Esophagus muscularis mucosa (tissue), 4 donors: Measurements from ENCODE around the gene CST6. TPM values are rescaled to one million over a fixed set of nuclear protein-coding genes. Genes with fewer than 3 reads are reported as not detected.

Experiments used
- DNase-seq: peaks from one replicate; pipeline ENCODE4 v3.0.0-alpha.2; 2017; ENCODE audit errors: extremely low spot score
- H3K27ac ChIP-seq, 4 donors: fragments of 200-600 bp; sonication (generic); replicated peaks in 1 of 4; 1 replicate in 3 of 4; 2 replicates in 1 of 4; pipeline ENCODE4 v1.5.1; 2016 to 2019; ENCODE audit warnings: mild to moderate bottlenecking in 1 of 4
- H3K27me3 ChIP-seq, 4 donors: fragments of 200-600 bp; sonication (generic); one replicate each; pipeline versions ENCODE4 v1.5.1 to v1.6.0; 2016 to 2019
- H3K36me3 ChIP-seq, 4 donors: fragments of 200-600 bp; sonication (generic); one replicate each; pipeline ENCODE4 v1.5.1; 2016 to 2019
- H3K4me1 ChIP-seq, 4 donors: fragments of 200-600 bp; sonication (generic); one replicate each; pipeline ENCODE4 v1.5.1; 2016 to 2019
- H3K4me3 ChIP-seq, 4 donors: fragments of 200-600 bp; sonication (generic); 1 replicate in 2 of 4; 2 replicates in 2 of 4; pipeline ENCODE4 v1.5.1; 2016 to 2019; ENCODE audit warnings: mild to moderate bottlenecking in 4 of 4, moderate library complexity in 1 of 4
- H3K9me3 ChIP-seq, 4 donors: fragments of 200-600 bp; sonication (generic); 1 replicate in 3 of 4; 2 replicates in 1 of 4; pipeline ENCODE4 v1.5.1; 2016 to 2019
- CTCF ChIP-seq, 3 experiments: fragments of 200-600 bp in 2 of 3; fragments of 450-650 bp in 1 of 3; sonication (generic) in 2 of 3; IDR thresholded peaks; one replicate each; pipeline ENCODE4 v1.5.1; 2017 to 2019; ENCODE audit warnings: antibody characterized with exemption in 3 of 3, mild to moderate bottlenecking in 2 of 3, moderate library complexity in 1 of 3
- EP300 ChIP-seq: sonication (generic); formaldehyde crosslinking; IDR thresholded peaks from one replicate; pipeline ENCODE4 v1.6.1; 2017; ENCODE audit warnings: antibody characterized with exemption
- POLR2A ChIP-seq: fragments of 450-650 bp; IDR thresholded peaks from one replicate; pipeline ENCODE4 v1.6.1; 2017; ENCODE audit warnings: antibody characterized with exemption, moderate library complexity, mild to moderate bottlenecking, low read depth
- POLR2AphosphoS5 ChIP-seq, 2 donors: sonication (generic); formaldehyde crosslinking; IDR thresholded peaks; one replicate each; pipeline ENCODE4 v1.6.1; 2017; ENCODE audit warnings: antibody characterized with exemption in 2 of 2
- whole genome bisulfite sequencing: methylation state at CpG from one replicate; pipeline ENCODE4 v1.1.5; 2018; 5-methylcytosine and 5-hydroxymethylcytosine counted together
- intact Hi-C: fragments of 100-400 bp; cut with DNase I; formaldehyde crosslinking; loops from one replicate; pipeline ENCODE4 v1.15.1; 2023
- total RNA-seq, 4 donors: library from RNA; depleted of rRNA; stranded (reverse); fragments of >200 nt; gene quantifications; one replicate each; pipeline versions ENCODE4 v1.1.0 to v1.2.1, GENCODE V29; 2016

The CST6 gene
- total RNA-seq, 4 donors from 2014 or later, result not detected

GRCh38 chr11:66062408-66062807 is 50.6 kb downstream of the CST6 start:
- DNase-seq, result no peak
- peaks cover 0 to 5% (median 0%) of the 10 kb centered on the region in 4 donors for H3K4me1 ChIP-seq
- intact Hi-C loops, result no loop called here
- no peaks in the 10 kb centered on the region for H3K9me3 ChIP-seq
- peaks cover 95 to 100% (median 98%) of the 10 kb centered on the region in 4 donors for H3K36me3 ChIP-seq
- no peaks in the 10 kb centered on the region for H3K27me3 ChIP-seq
- TF ChIP-seq POLR2AphosphoS5 (IDR thresholded peaks at IDR 0.05) (no peak), POLR2A (no peak), CTCF (IDR thresholded peaks at IDR 0.05) (no peak), EP300 (no peak)
- H3K4me3 ChIP-seq, result no peak overlapping the region
- WGBS, result 79% methylated on average over 2 of the region's 2 CpGs
- no peak overlapping the region for H3K27ac ChIP-seq

Other genes with a start within 250 kb of the CST6 start
- gene AP5B1, start 231.0 kb upstream of the CST6 start, total RNA-seq, result 10 to 100 TPM; 15.0 to 28.0 (median 24.2) TPM
- gene OVOL1, start 224.9 kb upstream of the CST6 start, total RNA-seq, result not detected
- gene SNX32, start 178.0 kb upstream of the CST6 start, total RNA-seq, result under 1 TPM; 0.33 to 0.78 (median 0.41) TPM
- 100 to 1,000 TPM; 610 to 793 (median 738) TPM for gene CFL1, start 153.8 kb upstream of the CST6 start, total RNA-seq
- 10 to 100 TPM; 42.2 to 74.2 (median 58.3) TPM for gene MUS81, start 151.6 kb upstream of the CST6 start, total RNA-seq
- gene EFEMP2, start 139.2 kb upstream of the CST6 start, total RNA-seq, result 100 to 1,000 TPM in 1 of 4 donors, 10 to 100 TPM in 3; 71.8 to 111 (median 82.2) TPM
- 1 to 10 TPM in 3 of 4 donors, under 1 TPM in 1; 0.83 to 2.7 (median 1.5) TPM for gene CTSW, start 132.2 kb upstream of the CST6 start, total RNA-seq
- gene FIBP, start 123.5 kb upstream of the CST6 start, total RNA-seq, result 10 to 100 TPM; 33.2 to 74.3 (median 48.6) TPM
- gene CCDC85B, start 121.3 kb upstream of the CST6 start, total RNA-seq, result 10 to 100 TPM; 63.5 to 99.5 (median 84.6) TPM
- gene FOSL1, start 111.6 kb upstream of the CST6 start, total RNA-seq, result 10 to 100 TPM in 1 of 4 donors, 1 to 10 TPM in 2, not detected in 1; 3.2 to 47.2 (median 8.7) TPM
- gene C11orf68, start 92.9 kb upstream of the CST6 start, total RNA-seq, result 10 to 100 TPM; 18.2 to 56.0 (median 28.0) TPM
- gene DRAP1, start 92.6 kb upstream of the CST6 start, total RNA-seq, result 100 to 1,000 TPM in 2 of 4 donors, 10 to 100 TPM in 2; 78.4 to 122 (median 101) TPM
- gene TSGA10IP, start 66.5 kb upstream of the CST6 start, total RNA-seq, result not detected
- 10 to 100 TPM; 47.8 to 65.0 (median 58.7) TPM for gene SART1, start 50.3 kb upstream of the CST6 start, total RNA-seq
- 10 to 100 TPM; 25.3 to 34.9 (median 28.2) TPM for gene EIF1AD, start 9.9 kb upstream of the CST6 start, total RNA-seq
- gene BANF1, start 9.5 kb upstream of the CST6 start, total RNA-seq, result 10 to 100 TPM; 46.9 to 72.5 (median 57.9) TPM
- under 1 TPM in 1 of 4 donors, not detected in 3; 0.52 TPM for gene CATSPER1, start 14.5 kb downstream of the CST6 start, total RNA-seq
- 1 to 10 TPM in 3 of 4 donors, under 1 TPM in 1; 0.83 to 7.4 (median 3.3) TPM for gene GAL3ST3, start 37.2 kb downstream of the CST6 start, total RNA-seq
- 100 to 1,000 TPM; 117 to 160 (median 137) TPM for gene SF3B2, start 40.4 kb downstream of the CST6 start, total RNA-seq
- gene PACS1, start 58.3 kb downstream of the CST6 start, total RNA-seq, result 10 to 100 TPM; 37.1 to 97.8 (median 54.3) TPM
- gene KLC2, start 245.7 kb downstream of the CST6 start, total RNA-seq, result 10 to 100 TPM; 24.7 to 53.5 (median 36.7) TPM